Loucy (cell line): ENCODE data around the gene OR10Z1.

Experiments used
- H2AFZ ChIP-seq: fragments of 200-600 bp; sonication (generic); 2 replicates; pipeline ENCODE4 v1.6.0; 2016; ENCODE audit warnings: antibody characterized with exemption, mild to moderate bottlenecking, low read length, moderate library complexity
- H3F3A ChIP-seq: fragments of 200-600 bp; 2 replicates; pipeline ENCODE4 v1.6.0; 2016; ENCODE audit warnings: antibody characterized with exemption, low read depth, mild to moderate bottlenecking
- H3K27me3 ChIP-seq: fragments of 200-600 bp; sonication (generic); 2 replicates; pipeline ENCODE4 v1.6.1; 2014; ENCODE audit warnings: low read length, mild to moderate bottlenecking; ENCODE audit not compliant: insufficient read depth, poor library complexity, severe bottlenecking
- H3K36me3 ChIP-seq: fragments of 200-600 bp; sonication (generic); 2 replicates; pipeline ENCODE4 v1.6.1; 2016; ENCODE audit warnings: low read length; ENCODE audit not compliant: insufficient read depth
- H3K4me1 ChIP-seq: fragments of 200-600 bp; sonication (generic); 2 replicates; pipeline ENCODE4 v1.5.1; 2014; ENCODE audit warnings: low read length, mild to moderate bottlenecking; ENCODE audit not compliant: insufficient read depth, poor library complexity, severe bottlenecking
- H3K4me2 ChIP-seq: fragments of 200-600 bp; sonication (generic); 2 replicates; pipeline ENCODE4 v1.6.0; 2014; ENCODE audit warnings: antibody characterized with exemption, low read length, low read depth, mild to moderate bottlenecking; ENCODE audit not compliant: poor library complexity, severe bottlenecking
- H3K4me3 ChIP-seq: fragments of 200-600 bp; sonication (generic); 2 replicates; pipeline ENCODE4 v1.5.1; 2014; ENCODE audit warnings: low read length, mild to moderate bottlenecking, mixed read lengths; ENCODE audit not compliant: poor library complexity, severe bottlenecking
- H3K79me2 ChIP-seq: fragments of 200-600 bp; sonication (generic); 2 replicates; pipeline ENCODE4 v1.6.1; 2014; ENCODE audit warnings: low read length; ENCODE audit not compliant: insufficient read depth
- H3K9ac ChIP-seq: fragments of 200-600 bp; sonication (generic); 2 replicates; pipeline ENCODE4 v1.6.0; 2014; ENCODE audit warnings: mild to moderate bottlenecking, low read depth, low read length, moderate library complexity; ENCODE audit not compliant: poor library complexity, severe bottlenecking
- H3K9me2 ChIP-seq: fragments of 200-600 bp; sonication (generic); replicated peaks from 2 replicates; pipeline ENCODE4 v1.6.1; 2016; ENCODE audit warnings: low read depth, low read length, mixed read lengths
- H3K9me3 ChIP-seq: fragments of 200-600 bp; sonication (generic); 2 replicates; pipeline ENCODE4 v1.6.1; 2014; ENCODE audit warnings: mild to moderate bottlenecking, antibody characterized with exemption, low read length, low read depth; ENCODE audit not compliant: insufficient read depth
- H4K20me1 ChIP-seq: fragments of 200-600 bp; sonication (generic); 2 replicates; pipeline ENCODE4 v1.6.0; 2014; ENCODE audit warnings: antibody characterized with exemption, low read length, mild to moderate bottlenecking; ENCODE audit not compliant: insufficient read depth, poor library complexity, severe bottlenecking
- CTCF ChIP-seq: fragments of 200-600 bp; sonication (generic); conservative IDR thresholded peaks from 2 replicates; pipeline ENCODE4 v1.5.1; 2014; ENCODE audit warnings: mild to moderate bottlenecking, antibody characterized with exemption, low read length
- EZH2phosphoT487 ChIP-seq: fragments of 200-600 bp; IDR thresholded peaks from 2 replicates; pipeline ENCODE4 v1.6.1; 2018; ENCODE audit warnings: antibody characterized with exemption, mild to moderate bottlenecking, moderate library complexity, borderline replicate concordance

OR10Z1 gene

GRCh38 chr1:158604968-158605367, at the start of gene OR10Z1:
Gene OR10Z1 (plus strand): TSS chr1:158605268. CDS start chr1:158606439, 1,171 bp downstream.
- no peaks in the 10 kb centered on the region for H3K9me3 ChIP-seq

GRCh38 chr1:158559696-158560095, 45.4 kb upstream of the OR10Z1 start:
- Histone ChIP-seq H3K9me3 (no peaks in the 10 kb centered on the region), H3K4me2 (no peak overlapping the region), H3K27me3 (no peaks in the 10 kb centered on the region), H3K9ac (no peak overlapping the region), H4K20me1 (no peaks in the 10 kb centered on the region), H3K79me2 (no peaks in the 10 kb centered on the region), H3F3A (no peaks in the 10 kb centered on the region), H2AFZ (no peak overlapping the region), H3K4me1 (peaks cover 3% of the 10 kb centered on the region), H3K9me2 (no peaks in the 10 kb centered on the region), H3K4me3 (no peak overlapping the region), H3K36me3 (no peaks in the 10 kb centered on the region)
- TF ChIP-seq EZH2phosphoT487: no peak
- no peak for TF ChIP-seq CTCF

More at GRCh38 chr1:158604968-158605367, at the start of gene OR10Z1:
- H3K9ac ChIP-seq: no peak within 1 kb of the TSS
- no peak within 1 kb of the TSS for H2AFZ ChIP-seq
- no peaks in the 10 kb centered on the region for H3K79me2 ChIP-seq
- H3K27me3 ChIP-seq: no peaks in the 10 kb centered on the region
- no peak within 1 kb of the TSS for H3K4me2 ChIP-seq
- no peaks in the 10 kb centered on the region for H3K9me2 ChIP-seq
- no peaks in the 10 kb centered on the region for H3K4me1 ChIP-seq
- no peak within 1 kb of the TSS for H3K4me3 ChIP-seq
- H3K36me3 ChIP-seq: no peaks in the 10 kb centered on the region
- no peaks in the 10 kb centered on the region for H4K20me1 ChIP-seq
- no peaks in the 10 kb centered on the region for H3F3A ChIP-seq
- no peak for TF ChIP-seq CTCF
- TF ChIP-seq EZH2phosphoT487: no peak

GRCh38 chr1:158563853-158564252, 41.2 kb upstream of the OR10Z1 start:
- TF ChIP-seq EZH2phosphoT487: no peak
- no peak for TF ChIP-seq CTCF
- no peaks in the 10 kb centered on the region for H3K79me2 ChIP-seq
- no peaks in the 10 kb centered on the region for H4K20me1 ChIP-seq
- H2AFZ ChIP-seq: no peak overlapping the region
- no peak overlapping the region for H3K4me2 ChIP-seq
- H3F3A ChIP-seq: no peaks in the 10 kb centered on the region
- H3K9me3 ChIP-seq: no peaks in the 10 kb centered on the region
- H3K9me2 ChIP-seq: no peaks in the 10 kb centered on the region
- H3K27me3 ChIP-seq: no peaks in the 10 kb centered on the region
- no peak overlapping the region for H3K4me3 ChIP-seq
- H3K4me1 ChIP-seq: peaks cover 4% of the 10 kb centered on the region
- no peaks in the 10 kb centered on the region for H3K36me3 ChIP-seq
- H3K9ac ChIP-seq: no peak overlapping the region
